ENCODE results near the gene RBM24. TPM values are rescaled to one million over a fixed set of nuclear protein-coding genes. Genes with fewer than 3 reads are reported as not detected.
A peak's percentile ranks its signal among the peaks of the same experiment; 100 is the strongest.

Gene RBM24
- total RNA-seq, 4 donors from 2014 or later, result 0.45 to 5.3 (median 1.6) TPM

GRCh38 chr6:17277256-17277655, 3.9 kb upstream of the RBM24 start:
- peaks cover 0 to 2% of the 10 kb centered on the region in 2 donors for H3K4me1 ChIP-seq
- no peak for TF ChIP-seq POLR2A (IDR thresholded peaks at IDR 0.05)
- TF ChIP-seq, protein P1, sequence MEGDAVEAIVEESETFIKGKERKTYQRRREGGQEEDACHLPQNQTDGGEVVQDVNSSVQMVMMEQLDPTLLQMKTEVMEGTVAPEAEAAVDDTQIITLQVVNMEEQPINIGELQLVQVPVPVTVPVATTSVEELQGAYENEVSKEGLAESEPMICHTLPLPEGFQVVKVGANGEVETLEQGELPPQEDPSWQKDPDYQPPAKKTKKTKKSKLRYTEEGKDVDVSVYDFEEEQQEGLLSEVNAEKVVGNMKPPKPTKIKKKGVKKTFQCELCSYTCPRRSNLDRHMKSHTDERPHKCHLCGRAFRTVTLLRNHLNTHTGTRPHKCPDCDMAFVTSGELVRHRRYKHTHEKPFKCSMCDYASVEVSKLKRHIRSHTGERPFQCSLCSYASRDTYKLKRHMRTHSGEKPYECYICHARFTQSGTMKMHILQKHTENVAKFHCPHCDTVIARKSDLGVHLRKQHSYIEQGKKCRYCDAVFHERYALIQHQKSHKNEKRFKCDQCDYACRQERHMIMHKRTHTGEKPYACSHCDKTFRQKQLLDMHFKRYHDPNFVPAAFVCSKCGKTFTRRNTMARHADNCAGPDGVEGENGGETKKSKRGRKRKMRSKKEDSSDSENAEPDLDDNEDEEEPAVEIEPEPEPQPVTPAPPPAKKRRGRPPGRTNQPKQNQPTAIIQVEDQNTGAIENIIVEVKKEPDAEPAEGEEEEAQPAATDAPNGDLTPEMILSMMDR (IDR thresholded peaks at IDR 0.05), result no peak
- no peak overlapping the region for H3K27ac ChIP-seq
- DNase-seq, result no peak
- H3K27me3 ChIP-seq, result no peaks in the 10 kb centered on the region
- intact Hi-C loops (cut with DNase I), result loop anchor here (5.0 kb wide), 1 partner anchor 305 kb away; no protein-coding TSS in a partner anchor
- no peak overlapping the region for H3K4me3 ChIP-seq (replicated peaks in 1 of 3)
- H3K36me3 ChIP-seq, result no peaks in the 10 kb centered on the region
- WGBS, 2 donors, result 86 to 90% methylated on average over 2 of the region's 2 CpGs
- H3K9me3 ChIP-seq, result no peaks in the 10 kb centered on the region

DNA sequence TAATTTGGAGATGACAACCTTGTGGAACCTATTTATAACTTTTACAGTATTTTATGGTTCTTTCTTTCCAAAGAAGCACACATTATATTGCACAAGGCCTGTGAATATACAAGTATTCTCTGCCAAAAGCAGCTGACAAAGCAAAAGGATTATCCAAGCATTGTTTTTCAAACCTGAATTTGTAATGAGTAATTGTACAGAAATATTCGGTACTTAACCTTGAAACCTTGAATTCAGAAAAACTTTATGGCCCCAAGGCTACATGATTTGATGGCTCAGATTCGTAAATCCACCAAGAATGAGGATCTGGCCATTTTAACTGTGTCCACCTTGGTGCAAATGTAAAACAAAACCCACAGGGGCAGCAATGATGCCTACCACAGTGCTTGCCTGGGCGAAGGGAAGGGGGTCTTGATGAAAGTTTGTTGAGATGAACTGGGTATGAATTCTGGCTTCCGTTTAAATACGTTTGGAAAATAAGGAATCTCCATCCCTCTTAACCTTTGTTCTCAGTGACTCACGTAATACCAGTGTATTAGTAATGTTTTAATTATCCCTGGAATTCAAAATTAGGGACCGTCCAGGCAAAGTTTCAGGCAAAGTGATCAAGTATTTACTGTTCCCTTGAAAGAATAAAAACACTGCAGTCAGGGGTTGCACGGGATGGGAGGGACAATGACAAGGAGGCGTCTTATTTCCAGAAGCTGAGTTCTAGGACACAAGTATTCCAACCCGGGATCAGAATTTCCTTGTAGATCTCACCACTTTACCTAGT, 2.7 kb upstream of the RBM24 start:
- Histone ChIP-seq H3K27me3 (no peaks in the 10 kb centered on the region), H3K9me3 (no peaks in the 10 kb centered on the region), H3K4me3 (replicated peaks in 1 of 3) (no peak overlapping the region), H3K36me3 (no peaks in the 10 kb centered on the region), H3K27ac (no peak overlapping the region), H3K4me1 (peaks cover 0 to 5% of the 10 kb centered on the region in 2 donors)
- intact Hi-C loops (cut with DNase I), result loop anchor here (5.0 kb wide), 1 partner anchor 304 kb away; no protein-coding TSS in a partner anchor
- 77 to 87% methylated on average over 10 of the region's 10 CpGs for WGBS, 2 donors
- no peak for DNase-seq
- TF ChIP-seq POLR2A (IDR thresholded peaks at IDR 0.05), result no peak
- TF ChIP-seq, protein P1 (IDR thresholded peaks at IDR 0.05), result no peak

DNA sequence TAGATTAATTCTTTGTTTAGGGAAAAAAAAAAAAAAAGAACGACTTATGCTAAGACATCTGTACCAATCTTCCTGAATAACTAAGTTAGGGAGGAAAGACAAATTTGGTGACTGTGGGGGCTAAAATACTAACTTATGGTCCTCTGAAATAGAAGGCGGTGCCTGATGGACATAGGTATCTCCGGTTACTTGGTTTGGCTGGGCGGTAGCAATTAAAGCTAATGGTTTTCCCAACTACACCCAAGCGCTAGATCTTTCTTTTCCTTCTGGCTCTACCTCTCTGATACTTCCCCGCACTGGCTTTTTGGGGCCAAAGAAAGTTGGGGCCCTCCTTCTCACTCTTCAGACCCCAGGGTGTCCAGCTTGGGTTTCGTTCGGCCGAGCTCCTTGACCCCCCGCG, 1.0 kb upstream of the RBM24 start:
- 62 to 63% methylated on average over 11 of the region's 11 CpGs for WGBS, 2 donors
- DNase-seq, result no peak
- Histone ChIP-seq H3K27me3 (no peaks in the 10 kb centered on the region), H3K36me3 (no peaks in the 10 kb centered on the region), H3K4me1 (peaks cover 0 to 5% of the 10 kb centered on the region in 2 donors), H3K27ac (peak overlapping the region in 1 of 3 donors; percentile 55), H3K9me3 (no peaks in the 10 kb centered on the region), H3K4me3 (replicated peaks in 1 of 3) (peak overlapping the region in 1 of 3 donors; percentile 65)
- intact Hi-C loops (cut with DNase I), result loop anchor here (10.0 kb wide), 1 partner anchor 115 kb away; the partner anchor contains the start of gene CAP2
- TF ChIP-seq POLR2A (IDR thresholded peaks at IDR 0.05), result no peak
- TF ChIP-seq, protein P1 (IDR thresholded peaks at IDR 0.05), result no peak

GRCh38 chr6:17280552-17281090, 540 bp upstream of the RBM24 start:
- H3K9me3 ChIP-seq, result no peaks in the 10 kb centered on the region
- peak overlapping the region in 2 of 3 donors; percentile 54 to 55 for H3K27ac ChIP-seq
- peak overlapping the region; percentile 28 to 65 (median 35) for H3K4me3 ChIP-seq (replicated peaks in 1 of 3)
- no peaks in the 10 kb centered on the region for H3K27me3 ChIP-seq
- intact Hi-C loops (cut with DNase I), result loop anchor here (10.0 kb wide), 1 partner anchor 114 kb away; the partner anchor contains the start of gene CAP2
- TF ChIP-seq POLR2A (IDR thresholded peaks at IDR 0.05), result no peak
- TF ChIP-seq, protein P1 (IDR thresholded peaks at IDR 0.05), result peak in 2 of 6 experiments; percentile 8 to 16
- WGBS, 2 donors, result 8 to 22% methylated on average over 14 to 16 of the region's 55 CpGs
- no peaks in the 10 kb centered on the region for H3K36me3 ChIP-seq
- peak; percentile 48 to 59 for DNase-seq
- peaks cover 0 to 5% of the 10 kb centered on the region in 2 donors for H3K4me1 ChIP-seq

All from thyroid gland (tissue), 4 donors.